K562 (cell line): ENCODE data around the gene FOXO3. TPM values are rescaled to one million over a fixed set of nuclear protein-coding genes. Genes with fewer than 3 reads are reported as not detected.

Experiments
- ATAC-seq: fragments of 200-7000 bp; cut with Tn5 transposase; 3 replicates; pipeline ENCODE4 v1.9.1; 2020; ENCODE audit warnings: moderate library complexity
- BruUV-seq: library from RNA; stranded (reverse); fragments of 400-500 nt; replicated peaks from 2 replicates; lab custom pipeline; 2021; lab: Mats Ljungman, UMichigan
- CTCF ChIA-PET: fragments of 300-600 bp; formaldehyde crosslinking; extraction: SDS; loops from one replicate; lab custom pipeline; 2021; ENCODE audit warnings: low intra/inter-chr PET ratio; lab: Yijun Ruan, JAX
- POLR2A ChIA-PET: fragments of 300-600, 350-650 bp; sonication (Branson Sonifier 250); formaldehyde crosslinking; extraction: SDS; loops from one replicate; lab custom pipeline; 2021; ENCODE audit warnings: antibody characterized with exemption, inconsistent platforms; lab: Yijun Ruan, JAX
- DNase-seq, 4 experiments: peaks; one replicate each; pipeline versions ENCODE4 v3.0.0 to v3.0.0-alpha.2; 2011 to 2018; ENCODE audit warnings: low spot score in 3 of 4, mixed read lengths in 3 of 4; ENCODE audit errors: extremely low read depth in 1 of 4
- FAIRE-seq: peaks from 2 replicates; lab custom pipeline; 2011; peaks lifted over from hg19 to GRCh38; lab: Jason Lieb, UNC
- H2AFZ ChIP-seq: 2 replicates; pipeline ENCODE4 v1.6.0; 2011; ENCODE audit warnings: low read depth, low read length, control low read depth, inconsistent platforms
- H3K27ac ChIP-seq: fragments of 200-600 bp; 3 replicates; pipeline ENCODE4 v1.8.0; 2011; ENCODE audit warnings: low read depth, mild to moderate bottlenecking, control low read depth, inconsistent platforms, low read length, moderate library complexity, mixed read lengths; ENCODE audit errors: extremely low read depth
- H3K27me3 ChIP-seq, 2 experiments: fragments of 300-600 bp in 1 of 2; 2 replicates in 1 of 2; 3 replicates in 1 of 2; pipeline versions ENCODE4 v1.6.0 to v1.8.0; 2011; ENCODE audit warnings: inconsistent platforms in 2 of 2, low read length in 2 of 2, mild to moderate bottlenecking in 1 of 2, mixed read lengths in 1 of 2, moderate library complexity in 1 of 2; ENCODE audit not compliant: control insufficient read depth in 2 of 2, insufficient read depth in 2 of 2
- H3K36me3 ChIP-seq: fragments of 300-600 bp; 3 replicates; pipeline ENCODE4 v1.8.0; 2011; ENCODE audit warnings: mild to moderate bottlenecking, low read length, inconsistent platforms; ENCODE audit not compliant: control insufficient read depth, insufficient read depth
- H3K4me1 ChIP-seq, 2 experiments: fragments of 200-600 bp in 1 of 2; replicated peaks in 1 of 2; 2 replicates in 1 of 2; 3 replicates in 1 of 2; pipeline versions ENCODE4 v1.5.1 to v1.8.0; 2011; ENCODE audit warnings: inconsistent platforms in 2 of 2, low read length in 2 of 2, mild to moderate bottlenecking in 1 of 2, mixed read lengths in 1 of 2, moderate library complexity in 1 of 2; ENCODE audit not compliant: control insufficient read depth in 2 of 2, insufficient read depth in 2 of 2
- H3K4me2 ChIP-seq: 2 replicates; pipeline ENCODE4 v1.6.1; 2011; ENCODE audit warnings: low read length, control low read depth, inconsistent platforms, mixed read lengths; ENCODE audit not compliant: insufficient read depth
- H3K4me3 ChIP-seq: fragments of 200-600 bp; sonication (generic), shearing (Covaris generic); 2 replicates; pipeline ENCODE4 v1.5.1; 2016; ENCODE audit warnings: control low read depth, inconsistent platforms
- H3K79me2 ChIP-seq: fragments of 200-600 bp; 3 replicates; pipeline ENCODE4 v1.8.0; 2011; ENCODE audit warnings: low read length, inconsistent platforms; ENCODE audit not compliant: control insufficient read depth, insufficient read depth
- H3K9ac ChIP-seq, 2 experiments: 2 replicates each; pipeline versions ENCODE4 v1.6.0 to v1.6.1; 2011; ENCODE audit warnings: low read depth in 2 of 2, low read length in 2 of 2, control low read depth in 1 of 2, inconsistent platforms in 1 of 2, mild to moderate bottlenecking in 1 of 2, mixed read lengths in 1 of 2; ENCODE audit not compliant: insufficient read depth in 1 of 2
- H3K9me1 ChIP-seq: one replicate; pipeline ENCODE4 v1.6.0; 2011; ENCODE audit warnings: inconsistent platforms, mild to moderate bottlenecking, low read length, moderate library complexity; ENCODE audit not compliant: control insufficient read depth, insufficient read depth
- H3K9me3 ChIP-seq: replicated peaks from 2 replicates; pipeline ENCODE4 v1.5.1; 2011; ENCODE audit warnings: low read depth, low read length, inconsistent platforms; ENCODE audit not compliant: control insufficient read depth, insufficient read depth
- H4K20me1 ChIP-seq: replicated peaks from 2 replicates; pipeline ENCODE4 v1.6.1; 2011; ENCODE audit warnings: low read length, inconsistent platforms, mixed read lengths; ENCODE audit not compliant: control insufficient read depth, insufficient read depth
- ATF7 ChIP-seq: fragments of 450-650 bp; IDR thresholded peaks from 2 replicates; pipeline ENCODE4 v1.7.1; 2014; ENCODE audit warnings: mild to moderate bottlenecking, moderate library complexity
- BDP1 ChIP-seq: IDR thresholded peaks from 3 replicates; pipeline ENCODE4 v1.6.1; 2011; ENCODE audit not compliant: insufficient read length, insufficient read depth
- CTBP1 ChIP-seq: fragments of 450-650 bp; IDR thresholded peaks from 2 replicates; pipeline ENCODE4 v1.6.1; 2016; ENCODE audit warnings: borderline replicate concordance
- HDAC2 ChIP-seq: fragments of 450-650 bp; IDR thresholded peaks from 2 replicates; pipeline ENCODE4 v1.6.1; 2016; ENCODE audit warnings: mild to moderate bottlenecking
- MAFG ChIP-seq: fragments of 450-650 bp; conservative IDR thresholded peaks from 2 replicates; pipeline ENCODE4 v1.6.1; 2016; ENCODE audit warnings: missing genetic modification characterization, missing compliant biosample characterization
- NFIX ChIP-seq: fragments of 250-450 bp; sonication (Bioruptor Pico); IDR thresholded peaks from 2 replicates; pipeline ENCODE4 v1.4.0; 2020; ENCODE audit warnings: low read depth, mild to moderate bottlenecking, moderate library complexity
- TRIM28 ChIP-seq: fragments of 450-650 bp; IDR thresholded peaks from 2 replicates; pipeline ENCODE4 v1.6.1; 2017
- ZNF766 ChIP-seq: fragments of 200-800 bp; sonication (Bioruptor generic); conservative IDR thresholded peaks from 2 replicates; pipeline ENCODE4 v1.6.1; 2016; ENCODE audit warnings: missing genetic modification characterization, missing compliant biosample characterization
- WGBS: fragments of 100-300 bp; shearing (Covaris generic); methylation state at CpG from one replicate; pipeline ENCODE4 v1.1.6; 2016; ENCODE audit warnings: low coverage, mixed read lengths; ENCODE audit not compliant: insufficient coverage; ENCODE audit errors: missing lambda C conversion rate; 5-methylcytosine and 5-hydroxymethylcytosine counted together
- in situ Hi-C: fragments of 300-500 bp; cut with MboI; formaldehyde crosslinking; loops from 4 replicates; pipeline ENCODE4 v1.15.0; 2018; ENCODE audit warnings: inconsistent platforms, mixed read lengths
- intact Hi-C: fragments of 100-400 bp; cut with micrococcal nuclease; formaldehyde crosslinking; loops from 2 replicates; pipeline ENCODE4 v1.14.2; 2022
- polyA plus RNA-seq, 8 experiments: library from polyadenylated mRNA; depleted of rRNA in 4 of 8; stranded (reverse) in 5 of 8; unstranded in 3 of 8; fragments of >200 nt; fragmentation: Nextera tagmentation in 2 of 8; fragmentation: Illumina TruSeq in 1 of 8; extraction: Ambion mirVana in 2 of 8; extraction: Trizol in 1 of 8; gene quantifications; 2 replicates each; pipeline versions ENCODE4 v1.2.1 to v1.2.3, GENCODE V29; 2011 to 2014; ENCODE audit warnings: inconsistent platforms in 1 of 8, missing spikeins in 1 of 8
- total RNA-seq, 7 experiments: library from RNA; depleted of rRNA in 6 of 7; stranded (reverse); fragments of >200 nt in 6 of 7; fragmentation: Illumina TruSeq in 2 of 7; extraction: Trizol in 2 of 7; gene quantifications; 2 replicates each; pipeline versions ENCODE4 v1.2.1 to v1.2.3, GENCODE V29; 2011 to 2021; ENCODE audit warnings: low replicate concordance in 1 of 7
- TF ChIP-seq, protein P1 (sequence below), 2 experiments: fragments of 450-650 bp in 1 of 2; sonication (generic) in 1 of 2; formaldehyde crosslinking in 1 of 2; IDR thresholded peaks in 1 of 2; conservative IDR thresholded peaks in 1 of 2; 2 replicates each; pipeline versions ENCODE4 v1.6.1 to v1.8.1; 2016 to 2023; ENCODE audit warnings: mild to moderate bottlenecking in 2 of 2, moderate library complexity in 2 of 2, inconsistent platforms in 1 of 2, missing genetic modification reagents in 1 of 2

The FOXO3 gene
- total and polyA plus RNA-seq, 9 of the 15 experiments (the other 6 are each of a cell fraction or from before 2014, with no cell fraction given) = 3.0 to 14.6 (median 6.0) TPM

DNA sequence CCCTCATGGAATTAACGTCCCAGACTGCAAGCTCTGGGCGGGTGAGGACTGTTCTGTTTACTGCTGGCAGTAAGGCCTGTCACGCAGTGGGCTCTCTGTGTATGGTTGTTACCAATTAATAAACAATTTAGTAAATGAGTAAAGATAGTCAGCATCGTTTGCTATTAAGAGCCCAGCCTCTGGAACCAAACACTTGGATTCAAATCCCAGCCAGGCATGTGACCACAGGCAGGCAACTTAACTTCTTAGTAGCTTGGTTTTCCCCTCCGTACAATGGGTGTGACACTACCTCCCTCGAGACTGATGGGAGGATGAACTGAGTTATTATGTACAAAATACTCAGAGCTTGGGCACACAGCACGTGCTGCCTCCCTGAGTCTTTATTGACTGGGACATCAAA, 149.8 kb downstream of the FOXO3 start:
- no peak overlapping the region for H3K4me2 ChIP-seq
- DNase-seq (no peak), FAIRE-seq (no peak), ATAC-seq (no peak)
- no peaks in the 10 kb centered on the region for H3K79me2 ChIP-seq
- in situ Hi-C loops (no loop called here), intact Hi-C loops (no loop called here)
- TF ChIP-seq BDP1 (no peak), TRIM28 (no peak), NFIX (no peak), HDAC2 (no peak), ATF7 (no peak), CTBP1 (no peak), ZNF766 (CRISPR knock-in tag) (no peak), MAFG (tag) (no peak)
- TF ChIP-seq, protein P1, sequence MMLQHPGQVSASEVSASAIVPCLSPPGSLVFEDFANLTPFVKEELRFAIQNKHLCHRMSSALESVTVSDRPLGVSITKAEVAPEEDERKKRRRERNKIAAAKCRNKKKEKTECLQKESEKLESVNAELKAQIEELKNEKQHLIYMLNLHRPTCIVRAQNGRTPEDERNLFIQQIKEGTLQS (IDR thresholded peaks at IDR 0.05) = no peak
- TF ChIP-seq, protein P1 (CRISPR knock-in tag; conservative IDR thresholded peaks at IDR 0.05) = no peak
- no TSS peak for BruUV-seq
- H3K27ac ChIP-seq = no peak overlapping the region
- 22% methylated on average over 7 of the region's 7 CpGs for WGBS
- H3K9me1 ChIP-seq = no peaks in the 10 kb centered on the region
- no peaks in the 10 kb centered on the region for H3K36me3 ChIP-seq
- no peak overlapping the region for H2AFZ ChIP-seq
- H3K4me1 ChIP-seq = peaks cover 4 to 20% of the 10 kb centered on the region in 2 experiments; a peak in 3 of 5 replicates
- no peak overlapping the region for H3K4me3 ChIP-seq
- CTCF ChIA-PET = no interaction called here
- no peaks in the 10 kb centered on the region for H3K9me3 ChIP-seq
- H3K27me3 ChIP-seq = peaks cover 0 to 23% of the 10 kb centered on the region in 2 experiments; a peak in 3 of 5 replicates
- no peak overlapping the region for H3K9ac ChIP-seq
- POLR2A ChIA-PET = interaction anchor here (0.8 kb wide), 1 partner anchor 151 kb away, joined by 3 read pairs; no protein-coding TSS in a partner anchor
- H4K20me1 ChIP-seq = no peaks in the 10 kb centered on the region
